ENCODE data around the gene PDE7B.

DNA sequence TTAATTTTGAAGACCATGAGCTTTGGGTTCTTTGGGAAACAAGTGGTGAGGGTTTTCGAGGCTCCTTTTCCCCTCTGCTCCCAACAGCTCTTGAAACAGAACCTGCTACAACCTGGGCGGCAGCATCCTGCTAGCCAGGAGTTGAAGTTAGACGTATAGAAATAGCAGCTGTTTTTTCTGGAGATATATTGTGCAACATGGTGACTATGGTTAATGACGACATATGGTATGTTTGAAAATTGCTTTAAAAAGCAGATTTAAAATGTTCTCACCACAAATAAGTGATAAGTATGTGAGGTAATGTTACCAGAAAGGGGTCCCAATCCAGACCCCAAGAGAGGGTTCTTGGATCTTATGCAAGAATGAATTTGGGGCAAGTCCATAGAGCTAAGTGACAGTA lies 138.9 kb downstream of the PDE7B start:
- TF ChIP-seq, protein P1, sequence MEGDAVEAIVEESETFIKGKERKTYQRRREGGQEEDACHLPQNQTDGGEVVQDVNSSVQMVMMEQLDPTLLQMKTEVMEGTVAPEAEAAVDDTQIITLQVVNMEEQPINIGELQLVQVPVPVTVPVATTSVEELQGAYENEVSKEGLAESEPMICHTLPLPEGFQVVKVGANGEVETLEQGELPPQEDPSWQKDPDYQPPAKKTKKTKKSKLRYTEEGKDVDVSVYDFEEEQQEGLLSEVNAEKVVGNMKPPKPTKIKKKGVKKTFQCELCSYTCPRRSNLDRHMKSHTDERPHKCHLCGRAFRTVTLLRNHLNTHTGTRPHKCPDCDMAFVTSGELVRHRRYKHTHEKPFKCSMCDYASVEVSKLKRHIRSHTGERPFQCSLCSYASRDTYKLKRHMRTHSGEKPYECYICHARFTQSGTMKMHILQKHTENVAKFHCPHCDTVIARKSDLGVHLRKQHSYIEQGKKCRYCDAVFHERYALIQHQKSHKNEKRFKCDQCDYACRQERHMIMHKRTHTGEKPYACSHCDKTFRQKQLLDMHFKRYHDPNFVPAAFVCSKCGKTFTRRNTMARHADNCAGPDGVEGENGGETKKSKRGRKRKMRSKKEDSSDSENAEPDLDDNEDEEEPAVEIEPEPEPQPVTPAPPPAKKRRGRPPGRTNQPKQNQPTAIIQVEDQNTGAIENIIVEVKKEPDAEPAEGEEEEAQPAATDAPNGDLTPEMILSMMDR (conservative IDR thresholded peaks at IDR 0.05) = no peak
- TF ChIP-seq ZFX (IDR thresholded peaks at IDR 0.05) = no peak

Measured in C4-2B (cell line).